ENCODE measurements around the gene RIMKLB.

- TF ChIP-seq POLR2AphosphoS5 (IDR thresholded peaks at IDR 0.05) (no peak), CTCF (IDR thresholded peaks at IDR 0.05) (no peak), POLR2A (IDR thresholded peaks at IDR 0.05; ENCODE audit: low read depth) (no peak), EP300 (IDR thresholded peaks at IDR 0.05) (no peak)
These were observed 86.6 kb downstream of the RIMKLB start for GRCh38 chr12:8784290-8784888.
